GM21381 (cell line): ENCODE measurements around the gene BRINP1.

Experiments used
- ATAC-seq: cut with Tn5 transposase; IDR thresholded peaks from one replicate; pipeline ENCODE4 v1.9.1; 2021; ENCODE audit warnings: mild to moderate bottlenecking, moderate library complexity; ENCODE audit not compliant: unreplicated experiment

The BRINP1 gene

GRCh38 chr9:119283078-119283794 is 86.0 kb downstream of the BRINP1 start:
- ATAC-seq: no peak

- no peak for ATAC-seq
Measured at GRCh38 chr9:119282476-119283077, 86.7 kb downstream of the BRINP1 start.

GRCh38 chr9:119280740-119281485 is 88.3 kb downstream of the BRINP1 start:
- ATAC-seq: no peak

GRCh38 chr9:119278171-119278570 is 91.1 kb downstream of the BRINP1 start:
- no peak for ATAC-seq

- no peak for ATAC-seq
Measured at GRCh38 chr9:119273984-119274665, 95.1 kb downstream of the BRINP1 start.

GRCh38 chr9:119273325-119273904 is 95.8 kb downstream of the BRINP1 start:
- ATAC-seq: no peak

- no peak for ATAC-seq
Measured at GRCh38 chr9:119272500-119273211, 96.6 kb downstream of the BRINP1 start.

GRCh38 chr9:119268985-119269384 is 100.2 kb downstream of the BRINP1 start:
- no peak for ATAC-seq

GRCh38 chr9:119264165-119264564 is 105.1 kb downstream of the BRINP1 start:
- no peak for ATAC-seq

- ATAC-seq: no peak
Measured at GRCh38 chr9:119257592-119257991, 111.6 kb downstream of the BRINP1 start.

- ATAC-seq: no peak
Measured at GRCh38 chr9:119255116-119255515, 114.1 kb downstream of the BRINP1 start.

- no peak for ATAC-seq
Measured at GRCh38 chr9:119252671-119253299, 116.5 kb downstream of the BRINP1 start.

- ATAC-seq: no peak
Measured at GRCh38 chr9:119251936-119252335, 117.3 kb downstream of the BRINP1 start.

GRCh38 chr9:119250730-119251129 is 118.5 kb downstream of the BRINP1 start:
- ATAC-seq: no peak

GRCh38 chr9:119240546-119240945 is 128.7 kb downstream of the BRINP1 start:
- ATAC-seq: no peak

GRCh38 chr9:119234636-119235035 is 134.6 kb downstream of the BRINP1 start:
- no peak for ATAC-seq

GRCh38 chr9:119227422-119227821 is 141.8 kb downstream of the BRINP1 start:
- ATAC-seq: no peak

- ATAC-seq: no peak
Measured at GRCh38 chr9:119224431-119224830, 144.8 kb downstream of the BRINP1 start.

- no peak for ATAC-seq
Measured at GRCh38 chr9:119221276-119221675, 148.0 kb downstream of the BRINP1 start.

GRCh38 chr9:119218293-119218692 is 150.9 kb downstream of the BRINP1 start:
- no peak for ATAC-seq
